Raji (cell line): ENCODE measurements around the gene MTMR6.

ENCODE experiments used
- POLR2A ChIP-seq: IDR thresholded peaks from 2 replicates; pipeline ENCODE4 v1.6.1; 2011; ENCODE audit warnings: low read depth, low read length, control low read depth; ENCODE audit not compliant: insufficient read depth

The MTMR6 gene

DNA sequence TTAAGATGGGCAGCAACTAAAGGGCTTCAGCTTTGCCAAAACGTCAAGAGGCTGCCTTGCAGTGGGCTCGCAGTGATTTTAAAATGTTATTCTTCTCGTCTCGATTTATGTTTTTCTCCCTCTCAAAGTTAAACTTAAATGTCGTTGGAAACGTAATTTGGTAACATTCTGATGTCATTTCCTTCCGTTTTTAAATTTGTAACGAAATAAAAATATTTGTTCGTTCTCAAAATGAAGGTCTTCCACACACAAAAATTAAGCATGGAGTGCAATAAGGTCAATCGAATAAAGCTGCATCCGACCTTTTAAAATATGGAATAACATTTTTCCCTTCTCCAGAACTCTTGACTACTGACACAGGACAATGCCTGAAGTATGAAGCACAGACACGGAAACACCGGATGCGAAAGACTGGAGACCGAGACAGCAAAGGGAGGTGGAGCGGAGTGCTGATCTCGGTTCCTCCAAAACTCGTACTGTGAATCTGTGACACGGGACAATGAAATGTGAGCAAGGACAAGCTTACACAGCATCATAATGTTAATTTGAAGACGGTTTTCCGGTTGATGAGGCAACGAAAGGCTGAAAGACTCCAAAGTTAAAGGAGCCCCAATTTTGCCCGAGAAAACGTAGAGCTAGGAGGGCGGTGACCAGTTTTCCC lies 850 bp downstream of the MTMR6 start:
- no peak for TF ChIP-seq POLR2A

DNA sequence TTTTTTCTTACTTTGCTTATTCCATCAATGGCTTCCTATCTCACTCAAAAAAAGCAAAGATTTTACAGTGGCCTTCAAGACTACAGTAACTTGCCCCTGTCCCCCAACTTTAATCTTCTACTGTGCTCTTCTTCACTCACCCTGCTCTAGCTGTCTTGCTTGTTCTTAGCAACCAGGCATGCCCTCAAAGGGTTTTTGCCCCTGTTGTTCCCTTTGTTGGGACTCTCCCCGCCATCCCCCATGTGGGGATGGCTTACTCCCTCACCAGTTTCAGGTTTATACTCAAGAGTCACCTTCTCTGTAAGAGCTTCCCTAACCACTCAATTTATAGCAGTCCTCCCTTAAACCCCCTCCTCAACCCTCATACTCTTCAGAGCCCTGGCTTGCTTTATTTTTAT lies 5.4 kb downstream of the MTMR6 start:
- no peak for TF ChIP-seq POLR2A

DNA sequence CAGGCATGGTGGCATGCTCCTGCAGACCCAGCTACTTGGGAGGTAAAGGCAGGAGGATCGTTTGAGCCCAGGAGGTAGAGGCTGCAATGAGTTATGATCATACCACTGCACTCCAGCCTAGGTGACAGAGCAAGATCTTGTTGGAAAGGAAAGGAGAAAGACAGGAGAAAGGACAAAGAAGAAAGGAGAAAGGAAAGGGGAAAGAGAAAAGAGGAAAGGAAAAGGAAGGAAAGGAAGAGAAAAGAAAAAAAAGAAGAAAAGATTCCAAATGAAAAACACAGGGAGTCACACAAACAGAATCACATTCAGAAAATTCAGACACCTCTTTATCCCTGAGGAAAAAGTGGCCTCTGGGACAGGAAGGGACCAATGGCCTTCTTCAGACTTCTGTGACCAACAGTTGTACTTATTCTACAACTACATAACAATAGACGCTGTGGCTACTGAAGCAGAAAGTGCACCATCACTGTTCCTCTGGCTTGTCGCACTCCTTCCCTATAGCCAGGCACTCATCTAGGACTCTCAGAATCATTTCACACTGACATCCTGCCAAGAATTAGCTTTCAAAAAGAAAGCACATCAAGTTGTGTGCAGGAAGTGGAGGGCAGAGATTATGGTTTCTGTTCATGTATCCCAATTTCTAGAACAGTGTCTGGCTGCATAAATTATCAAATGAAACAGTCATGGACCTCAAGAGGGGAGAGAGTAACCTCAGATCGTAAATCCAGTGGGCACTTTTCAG lies 5.9 kb downstream of the MTMR6 start:
- TF ChIP-seq POLR2A, result no peak

DNA sequence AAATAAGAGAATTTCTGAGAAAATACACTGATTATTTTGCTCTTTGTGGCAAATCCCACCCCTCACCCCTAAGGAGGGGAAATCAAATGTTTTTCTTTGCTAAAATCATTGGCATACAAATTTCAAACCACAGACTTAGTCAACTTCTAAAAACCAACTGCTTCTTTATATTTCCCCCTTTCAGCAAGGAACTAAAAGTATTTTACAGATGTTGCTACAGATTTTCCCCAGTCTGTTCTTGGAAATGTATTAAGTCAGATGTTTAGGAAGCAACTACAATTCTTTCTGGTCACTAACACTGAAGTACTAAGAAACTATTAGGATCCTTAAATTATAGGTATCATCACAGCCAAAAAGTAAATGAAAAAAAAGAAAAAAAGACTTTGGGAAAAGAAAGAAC lies 6.9 kb downstream of the MTMR6 start:
- no peak for TF ChIP-seq POLR2A

DNA sequence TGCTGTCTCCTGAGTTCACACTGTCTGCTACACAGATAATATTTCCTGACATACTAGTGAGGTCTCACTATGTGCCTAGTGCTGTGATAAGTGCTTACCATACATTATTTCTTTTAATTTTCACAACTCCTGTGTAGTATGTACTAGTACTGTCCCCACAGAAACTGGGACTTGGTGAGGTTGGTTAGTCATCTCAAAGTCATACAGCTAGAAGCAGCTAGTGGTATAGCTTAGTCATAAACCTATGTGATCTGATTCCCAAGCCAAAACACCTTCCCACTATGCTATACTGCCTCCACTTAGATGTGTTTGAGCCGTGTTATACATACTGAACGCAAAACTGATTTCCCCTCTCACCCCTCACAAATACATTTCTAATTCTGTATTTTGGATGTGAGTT lies 10.5 kb downstream of the MTMR6 start:
- TF ChIP-seq POLR2A, result no peak

DNA sequence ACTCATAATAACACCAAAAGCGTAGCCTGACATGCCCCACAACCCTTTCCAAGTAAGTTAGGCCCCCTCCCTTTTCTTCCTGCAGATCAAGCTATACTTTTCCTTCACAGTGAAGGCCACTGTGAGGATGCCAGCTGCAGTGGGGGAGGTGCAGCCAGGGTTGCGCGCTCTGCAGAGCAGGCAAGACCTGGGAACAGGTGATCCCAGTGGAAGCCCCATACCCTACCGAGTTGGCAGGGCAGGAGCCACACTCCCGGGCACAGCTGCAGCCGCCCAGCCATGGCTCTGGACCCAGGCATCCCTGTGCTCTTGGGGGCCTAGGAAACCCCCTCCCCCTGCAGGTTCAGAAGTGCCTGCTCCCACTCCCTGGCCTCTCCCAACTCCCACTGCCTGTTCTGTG lies 18.7 kb downstream of the MTMR6 start:
- no peak for TF ChIP-seq POLR2A

DNA sequence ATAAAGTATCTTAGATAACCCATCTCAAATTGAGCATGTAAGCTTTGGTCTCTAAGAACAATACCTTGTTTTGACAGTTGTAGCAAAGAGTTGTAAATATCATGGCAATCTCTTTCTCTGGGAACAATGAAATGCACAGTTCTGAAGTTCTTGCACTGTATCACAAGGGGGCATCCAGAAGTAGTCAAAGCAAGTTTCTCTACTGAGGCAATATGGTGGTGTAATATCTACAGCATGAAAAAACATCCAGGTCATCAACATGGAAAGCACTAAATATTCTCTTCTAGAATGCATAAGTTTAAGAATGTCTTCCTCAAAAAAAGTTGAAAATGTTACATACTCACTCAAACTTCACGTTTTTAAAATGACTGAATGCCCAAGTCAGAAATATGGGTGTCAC lies 19.6 kb downstream of the MTMR6 start:
- TF ChIP-seq POLR2A, result no peak

DNA sequence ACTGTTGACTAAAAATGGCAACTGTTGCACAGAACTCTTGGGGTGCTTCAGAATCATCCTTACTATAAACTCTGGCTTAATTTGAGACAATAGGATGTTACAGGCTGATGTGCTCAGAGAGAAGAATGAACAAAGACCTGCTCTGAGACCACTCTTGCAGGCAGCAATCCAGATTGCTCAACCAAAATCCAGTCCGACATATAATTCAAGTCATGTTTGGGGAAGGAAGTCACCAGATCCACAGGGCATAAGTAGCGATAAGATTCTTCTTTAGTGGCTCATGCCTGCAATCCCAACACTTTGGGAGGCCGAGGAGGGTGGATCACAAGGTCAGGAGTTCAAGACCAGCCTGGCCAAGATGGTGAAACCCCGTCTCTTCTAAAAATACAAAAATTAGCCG lies 20.6 kb downstream of the MTMR6 start:
- no peak for TF ChIP-seq POLR2A

DNA sequence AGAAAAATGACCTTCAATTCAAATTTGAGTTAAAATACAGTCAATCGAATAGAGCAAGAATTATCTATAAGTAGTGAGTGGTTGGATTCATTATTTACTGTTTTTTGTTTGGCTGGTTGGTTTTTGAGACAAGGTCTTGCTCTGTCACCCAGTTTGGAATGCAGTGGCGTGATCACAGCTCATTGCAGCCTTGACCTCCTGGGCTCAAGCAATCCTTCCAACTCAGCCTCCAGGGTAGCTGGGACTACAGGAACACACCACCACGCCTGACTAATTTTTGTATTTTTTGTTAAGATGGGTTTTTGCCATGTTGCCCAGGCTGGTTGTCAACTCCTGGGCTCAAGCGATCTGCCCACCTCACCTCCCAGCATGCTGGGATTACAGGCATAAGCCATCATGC lies 25.0 kb downstream of the MTMR6 start:
- no peak for TF ChIP-seq POLR2A

DNA sequence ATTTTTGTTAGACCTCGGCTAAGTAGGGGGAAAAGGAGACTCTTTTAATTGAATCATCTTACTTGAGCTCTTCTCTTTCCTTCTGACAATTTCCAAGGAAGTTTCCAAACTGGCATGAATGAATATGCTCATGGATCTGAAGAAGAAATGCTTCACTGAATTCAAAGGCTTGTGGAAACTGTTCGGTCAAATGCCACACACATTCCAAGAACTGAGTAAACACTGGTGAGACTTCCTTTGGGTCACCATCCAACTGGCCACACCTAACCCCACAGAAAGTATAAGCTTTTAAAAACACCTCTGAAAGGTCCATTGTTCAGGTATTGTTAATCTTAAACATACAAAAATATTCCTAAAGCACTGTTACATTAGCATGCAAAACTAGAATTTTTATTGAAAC lies 33.6 kb downstream of the MTMR6 start:
- no peak for TF ChIP-seq POLR2A

DNA sequence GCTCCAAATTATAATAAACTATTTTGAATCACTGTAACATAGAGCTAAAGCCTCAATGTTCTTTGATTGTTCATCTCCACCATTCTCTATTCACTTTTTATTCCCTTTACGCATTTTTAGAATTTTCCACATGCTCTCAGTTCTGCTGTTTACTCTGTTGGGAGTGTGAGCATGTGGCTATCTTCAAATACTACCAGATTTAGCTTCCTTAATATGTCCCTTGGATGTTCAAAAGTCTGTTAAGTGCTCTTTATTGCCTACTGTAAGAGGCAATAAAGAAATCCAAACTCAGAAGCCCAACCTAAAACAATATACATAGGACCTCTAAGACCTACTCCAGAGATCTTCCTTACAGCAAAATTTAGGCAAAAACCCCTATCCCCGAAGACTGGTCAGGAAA lies 34.5 kb downstream of the MTMR6 start:
- TF ChIP-seq POLR2A, result no peak

DNA sequence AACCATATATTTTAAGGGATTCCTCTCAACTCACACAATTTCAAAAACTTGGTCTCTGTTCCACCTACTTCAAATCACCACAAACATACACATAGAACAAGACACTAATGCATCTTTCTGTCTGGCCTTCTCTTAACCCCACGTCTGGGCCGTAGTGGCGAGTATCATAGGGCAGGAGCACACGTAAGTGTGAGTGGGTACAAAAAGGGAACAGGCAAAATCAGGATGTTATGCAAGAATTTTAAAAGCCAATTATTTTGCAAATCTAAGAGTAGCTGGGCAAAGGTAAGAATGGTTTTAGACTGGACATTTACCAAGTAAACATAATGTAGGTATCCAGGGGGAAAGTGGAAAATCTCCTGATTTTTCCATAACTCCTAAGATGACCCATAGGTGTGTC lies 35.1 kb downstream of the MTMR6 start:
- no peak for TF ChIP-seq POLR2A

DNA sequence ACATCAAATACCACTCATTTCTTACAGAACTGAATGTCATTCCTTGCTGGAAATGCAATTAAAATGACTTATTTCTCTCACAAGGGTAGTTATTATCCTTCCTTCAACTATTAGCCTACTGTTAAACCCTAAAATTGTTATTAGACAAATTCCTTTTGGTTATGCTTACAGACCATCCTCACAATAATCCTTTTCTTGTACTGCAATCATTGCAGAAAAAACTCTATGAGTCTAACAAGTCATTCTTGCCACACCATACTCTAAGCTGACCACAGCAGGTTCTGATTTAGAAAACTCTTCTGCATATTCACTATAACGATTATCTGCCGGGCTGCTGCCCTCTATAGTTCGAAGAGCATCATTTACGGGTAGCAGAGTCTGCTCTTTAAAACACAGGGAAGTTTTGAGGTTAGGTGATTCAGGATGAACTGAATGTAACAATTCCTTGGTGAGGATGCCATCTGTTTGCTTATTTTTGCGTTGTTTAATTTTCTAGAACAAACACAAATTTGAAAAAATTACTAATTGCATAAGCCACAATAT lies 38.2 kb downstream of the MTMR6 start:
- no peak for TF ChIP-seq POLR2A

DNA sequence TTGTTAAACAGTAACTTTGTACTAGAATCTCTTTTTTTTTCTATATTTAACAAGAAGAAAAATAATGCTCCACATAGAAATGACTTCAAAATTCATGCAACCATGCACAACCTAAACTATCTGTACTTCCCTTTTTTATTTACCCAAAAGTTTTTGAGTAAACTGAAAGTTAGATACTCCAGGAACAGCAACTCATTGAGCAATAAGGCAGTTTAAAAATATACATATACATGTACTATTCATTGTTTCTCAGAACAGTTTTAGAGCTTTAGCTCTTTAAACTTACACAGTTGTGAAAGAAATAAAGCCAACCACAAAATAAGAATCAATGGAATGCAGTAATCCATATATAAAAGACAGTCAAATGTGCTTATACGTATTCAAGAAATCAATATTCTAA lies 39.2 kb downstream of the MTMR6 start:
- TF ChIP-seq POLR2A, result no peak

DNA sequence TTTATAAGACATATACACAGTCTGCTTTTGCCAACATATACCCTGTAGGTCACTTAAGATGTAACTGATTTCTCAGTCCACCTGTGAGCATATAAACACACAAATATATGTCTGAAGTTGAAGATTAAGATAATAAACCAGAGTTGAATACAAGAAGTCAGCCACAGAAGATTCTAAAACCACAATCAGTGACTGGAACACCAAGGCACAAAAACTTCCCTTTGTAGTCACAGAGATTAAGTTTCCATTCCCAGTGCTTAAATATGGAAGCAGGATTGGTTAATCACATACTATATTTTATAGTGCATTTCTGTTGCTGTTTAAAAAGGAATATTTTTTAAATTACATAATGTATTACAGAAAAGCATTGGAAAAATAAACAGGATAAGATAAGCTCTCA lies 39.9 kb downstream of the MTMR6 start:
- no peak for TF ChIP-seq POLR2A

DNA sequence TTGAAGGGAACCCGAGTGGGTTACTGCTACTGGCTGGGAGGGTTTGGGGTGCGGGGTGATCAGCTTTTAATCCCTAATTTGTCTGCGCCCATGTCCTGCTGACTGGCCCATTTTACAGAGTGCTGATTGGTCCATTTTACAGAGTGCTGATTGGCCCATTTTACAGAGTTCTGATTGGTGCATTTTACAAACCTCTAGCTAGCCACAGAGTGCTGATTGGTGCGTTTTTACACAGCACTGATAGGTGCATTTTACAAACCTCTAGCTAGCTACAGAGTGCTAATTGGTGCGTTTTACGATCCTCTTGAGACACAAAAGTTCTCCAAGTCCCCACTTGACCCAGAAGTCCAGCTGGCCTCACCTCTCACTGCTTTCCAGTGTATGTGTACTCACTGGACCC lies 43.2 kb downstream of the MTMR6 start:
- no peak for TF ChIP-seq POLR2A
